Naive B cell (primary cell): ENCODE measurements around the gene LEFTY2. TPM values are rescaled to one million over a fixed set of nuclear protein-coding genes. Genes with fewer than 3 reads are reported as not detected.
A peak's percentile ranks its signal among the peaks of the same experiment; 100 is the strongest.
"Not testable (repeated sequence)": the region's sequence is repeated elsewhere in the genome, so short reads cannot be mapped to it uniquely, and the experiment has no call there.

Source experiments
- ATAC-seq, 2 donors: fragments of 150-1000 bp; cut with Tn5 transposase; 2 replicates each; pipeline ENCODE4 v1.10.0; 2021; ENCODE audit warnings: low read depth in 2 of 2, mild to moderate bottlenecking in 2 of 2, moderate library complexity in 2 of 2
- DNase-seq: peaks from one replicate; pipeline ENCODE4 v3.0.0; 2022
- H3K27ac Mint-ChIP-seq, 6 donors: one replicate each; pipeline ENCODE4 v1.8.0; 2020 to 2022; ENCODE audit warnings: mild to moderate bottlenecking in 6 of 6, mixed read lengths in 6 of 6, moderate library complexity in 5 of 6, inconsistent platforms in 2 of 6
- H3K27me3 Mint-ChIP-seq, 3 donors: one replicate each; pipeline ENCODE4 v1.8.0; 2021 to 2022; ENCODE audit warnings: mixed read lengths in 3 of 3, mild to moderate bottlenecking in 1 of 3
- H3K36me3 Mint-ChIP-seq, 2 donors: one replicate each; pipeline ENCODE4 v1.8.0; 2020 to 2022; ENCODE audit warnings: mixed read lengths in 2 of 2, inconsistent platforms in 1 of 2, mild to moderate bottlenecking in 1 of 2
- H3K4me1 Mint-ChIP-seq, 3 donors: one replicate each; pipeline ENCODE4 v1.8.0; 2020 to 2022; ENCODE audit warnings: mixed read lengths in 3 of 3, inconsistent platforms in 1 of 3, mild to moderate bottlenecking in 1 of 3, moderate library complexity in 1 of 3
- H3K4me3 Mint-ChIP-seq, 8 donors: one replicate each; pipeline ENCODE4 v1.8.0; 2020 to 2022; ENCODE audit warnings: mild to moderate bottlenecking in 8 of 8, mixed read lengths in 8 of 8, moderate library complexity in 8 of 8, inconsistent platforms in 2 of 8
- H3K9me3 Mint-ChIP-seq, 7 donors: one replicate each; pipeline ENCODE4 v1.8.0; 2020 to 2022; ENCODE audit warnings: mixed read lengths in 7 of 7, mild to moderate bottlenecking in 5 of 7, inconsistent platforms in 2 of 7, moderate library complexity in 1 of 7
- polyA plus RNA-seq, 6 donors: library from polyadenylated mRNA; unstranded; fragments of 300-500 nt; fragmentation: Illumina TruSeq; gene quantifications; one replicate each; pipeline ENCODE4 v1.2.3, GENCODE V29; 2021; ENCODE audit warnings: low read depth in 6 of 6

The LEFTY2 gene
- polyA plus RNA-seq, 6 donors from 2014 or later = not detected

DNA sequence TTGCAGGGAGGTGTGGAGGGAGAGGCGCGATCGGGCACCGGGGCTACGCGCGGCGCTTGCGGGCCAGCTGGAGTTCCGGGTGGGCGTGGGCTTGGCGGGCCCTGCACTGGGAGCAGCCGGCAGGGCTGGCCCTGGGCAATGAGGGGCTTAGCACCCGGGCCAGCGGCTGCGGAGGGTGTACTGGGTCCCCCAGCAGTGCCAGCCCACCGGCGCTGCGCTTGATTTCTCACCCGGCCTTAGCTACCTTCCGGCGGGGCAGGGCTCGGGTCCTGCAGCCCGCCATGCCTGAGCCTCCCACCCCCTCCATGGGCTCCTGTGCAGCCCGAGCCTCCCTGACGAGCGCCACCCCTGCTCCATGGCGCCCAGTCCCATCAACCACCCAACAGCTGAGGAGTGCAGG lies 28.7 kb upstream of the LEFTY2 start:
- H3K9me3 Mint-ChIP-seq, H3K36me3 Mint-ChIP-seq, H3K4me3 Mint-ChIP-seq, DNase-seq, H3K27me3 Mint-ChIP-seq, ATAC-seq, H3K4me1 Mint-ChIP-seq, H3K27ac Mint-ChIP-seq: not testable (repeated sequence)

DNA sequence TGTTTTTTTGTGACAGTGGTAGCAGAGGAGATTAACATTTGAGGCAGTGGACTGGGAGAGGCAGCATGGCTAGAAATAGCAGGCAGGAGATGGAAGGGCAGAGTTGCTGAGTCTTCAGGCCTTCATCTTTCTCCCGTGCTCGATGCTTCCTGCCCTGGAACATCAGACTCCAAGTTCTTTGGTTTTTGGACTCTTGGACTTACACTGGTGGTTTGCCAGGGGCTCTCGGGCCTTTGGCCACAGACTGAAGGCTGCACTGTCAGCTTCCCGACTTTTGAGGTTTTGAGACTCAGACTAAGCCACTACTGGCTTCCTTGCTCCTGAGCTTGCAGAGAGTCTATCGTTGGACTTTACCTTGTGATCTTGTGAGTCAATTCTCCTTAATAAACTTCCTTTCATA lies 24.2 kb upstream of the LEFTY2 start:
- Mint-ChIP-seq H3K4me1 (peaks cover 0 to 9% (median 4%) of the 10 kb centered on the region in 3 donors), H3K9me3 (no peaks in the 10 kb centered on the region), H3K36me3 (no peaks in the 10 kb centered on the region), H3K27ac (peak overlapping the region in 1 of 6 donors; percentile 32), H3K27me3 (peaks cover 8 to 11% (median 10%) of the 10 kb centered on the region in 3 donors), H3K4me3 (no peak overlapping the region)
- DNase-seq (no peak), ATAC-seq (no peak)

DNA sequence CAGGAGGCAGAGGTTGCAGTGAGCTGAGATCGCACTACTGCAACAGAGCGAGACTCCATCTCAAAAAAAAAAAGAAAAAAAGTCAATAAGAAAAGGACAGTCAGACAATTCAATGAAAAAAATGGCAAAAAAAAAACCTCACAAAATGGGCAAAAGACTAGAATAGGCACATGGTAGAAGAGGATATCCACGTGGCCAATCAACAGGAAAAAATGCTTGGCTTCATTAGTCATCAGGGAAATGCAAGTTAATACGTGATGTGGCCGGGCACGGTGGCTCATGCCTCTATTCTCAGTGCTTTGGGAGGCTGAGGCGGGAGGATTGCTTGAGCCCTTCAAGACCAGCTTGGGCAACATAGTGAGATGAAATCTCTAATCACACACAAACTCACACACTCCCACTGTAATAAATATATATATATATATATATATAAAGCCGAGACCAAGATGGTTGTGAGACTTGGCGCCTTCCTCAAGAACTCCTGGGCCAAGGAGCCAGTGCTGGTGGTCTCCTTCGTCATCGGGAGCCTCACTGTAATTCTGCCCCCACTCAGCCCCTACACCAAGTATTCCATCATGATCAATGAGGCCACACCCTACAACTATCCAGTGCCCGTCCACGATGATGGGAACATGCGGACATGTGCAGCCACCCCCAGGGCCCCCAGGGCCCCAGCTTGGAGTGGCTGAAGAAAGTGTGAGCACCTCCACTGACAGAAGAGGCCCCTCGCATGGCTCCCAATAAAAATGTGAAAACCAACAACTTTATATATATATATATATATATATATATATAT lies 22.9 kb upstream of the LEFTY2 start:
- Mint-ChIP-seq H3K4me3 (no peak overlapping the region), H3K4me1 (peaks cover 0 to 9% (median 4%) of the 10 kb centered on the region in 3 donors), H3K9me3 (no peaks in the 10 kb centered on the region), H3K27ac (peak overlapping the region in 1 of 6 donors; percentile 66), H3K27me3 (peaks cover 8 to 11% (median 9%) of the 10 kb centered on the region in 3 donors), H3K36me3 (no peaks in the 10 kb centered on the region)
- no peak for DNase-seq
- no peak for ATAC-seq

DNA sequence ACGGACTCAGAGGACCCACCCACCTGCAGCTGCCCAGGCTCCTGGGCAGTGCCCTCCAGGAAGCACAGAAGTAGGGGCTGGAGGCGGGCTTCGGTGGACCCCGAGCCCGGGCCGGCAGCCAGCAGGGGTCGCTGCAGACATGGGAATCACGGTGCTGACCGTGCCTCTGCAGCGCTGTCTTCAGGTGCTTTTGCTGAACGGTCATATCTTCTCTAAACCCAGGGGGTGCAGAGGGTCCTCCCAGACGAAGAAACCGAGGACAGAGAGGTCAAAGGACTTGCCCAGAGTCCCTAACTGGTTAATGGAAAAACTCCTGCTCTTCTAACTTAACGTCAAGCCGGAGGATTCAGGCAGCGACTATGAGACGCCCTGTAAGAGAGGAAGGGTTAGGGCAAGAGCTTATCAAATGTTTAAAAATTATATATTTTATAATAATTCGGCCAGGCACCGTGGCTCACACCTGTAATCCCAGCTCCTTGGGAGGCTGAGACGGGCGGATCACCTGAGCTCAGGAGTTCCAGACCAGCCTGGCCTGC lies 21.5 kb upstream of the LEFTY2 start:
- peaks cover 7 to 11% (median 8%) of the 10 kb centered on the region in 3 donors for H3K27me3 Mint-ChIP-seq
- H3K4me1 Mint-ChIP-seq = peaks cover 0 to 9% (median 4%) of the 10 kb centered on the region in 3 donors
- no peaks in the 10 kb centered on the region for H3K9me3 Mint-ChIP-seq
- no peak overlapping the region for H3K4me3 Mint-ChIP-seq
- H3K36me3 Mint-ChIP-seq = no peaks in the 10 kb centered on the region
- peak overlapping the region in 2 of 6 donors; percentile 83 to 88 for H3K27ac Mint-ChIP-seq
- DNase-seq = peak; percentile 51
- ATAC-seq = peak; percentile 86 to 88

DNA sequence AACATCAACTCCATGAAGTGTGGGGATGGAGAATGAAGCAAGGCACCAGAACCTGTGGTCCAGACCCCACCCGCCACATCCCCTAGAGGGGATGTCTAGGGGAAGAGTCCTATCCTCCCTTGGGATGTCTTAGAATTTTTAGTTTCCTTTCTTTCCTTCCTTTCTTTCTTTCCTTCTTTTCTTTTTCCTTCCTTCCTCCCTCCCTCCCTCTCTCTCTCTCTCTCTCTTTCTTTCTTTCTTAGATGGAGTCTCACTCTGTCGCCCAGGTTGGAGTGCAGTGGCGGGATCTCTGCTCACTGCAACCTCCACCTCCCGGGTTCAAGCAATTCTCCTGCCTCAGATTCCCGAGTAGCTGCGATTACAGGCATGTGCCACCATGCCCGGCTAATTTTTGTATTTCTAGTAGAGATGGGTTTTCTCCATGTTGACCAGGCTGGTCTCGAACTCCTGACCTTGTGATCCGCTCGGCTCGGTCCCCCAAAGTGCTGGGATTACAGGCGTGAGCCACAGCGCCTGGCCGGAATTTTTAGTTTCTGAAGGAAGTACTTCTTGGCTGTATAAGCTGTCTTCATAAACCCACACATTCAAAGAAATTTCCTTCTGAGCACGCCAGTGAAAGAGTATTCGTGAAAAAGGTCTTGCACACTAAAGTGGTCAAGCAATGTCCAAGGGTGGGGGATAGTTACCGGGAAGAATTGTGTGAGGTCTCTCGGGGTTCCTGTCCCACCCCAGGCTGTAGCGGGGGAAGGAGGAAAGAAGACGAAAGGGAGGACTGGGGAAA lies 20.8 kb upstream of the LEFTY2 start:
- Mint-ChIP-seq H3K36me3 (no peaks in the 10 kb centered on the region), H3K4me3 (no peak overlapping the region), H3K4me1 (peaks cover 0 to 9% (median 4%) of the 10 kb centered on the region in 3 donors), H3K27ac (peak overlapping the region in 3 of 6 donors; percentile 21 to 88 (median 26)), H3K9me3 (no peaks in the 10 kb centered on the region), H3K27me3 (peaks cover 7 to 11% (median 8%) of the 10 kb centered on the region in 3 donors)
- DNase-seq (no peak), ATAC-seq (no peak)

DNA sequence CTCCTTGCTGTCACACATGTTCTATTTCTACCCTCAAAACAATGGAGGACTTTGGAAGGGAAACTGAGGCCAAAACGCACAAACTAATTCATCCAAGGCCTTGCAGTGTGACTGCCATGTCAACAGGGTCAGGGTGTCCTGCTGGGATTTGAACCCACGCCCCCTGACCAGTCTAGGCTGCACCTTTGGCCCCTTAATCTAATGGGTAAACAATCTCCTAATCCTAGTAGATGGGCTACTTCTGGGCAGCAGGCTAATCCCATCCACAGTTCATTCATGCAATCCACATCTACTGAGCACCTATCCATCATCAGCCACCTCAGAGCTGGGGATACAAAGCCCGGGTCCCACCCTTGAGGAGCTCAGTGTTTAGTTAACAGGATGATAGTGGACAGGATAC lies 17.0 kb upstream of the LEFTY2 start:
- ATAC-seq = no peak
- no peak for DNase-seq
- no peaks in the 10 kb centered on the region for H3K36me3 Mint-ChIP-seq
- H3K4me3 Mint-ChIP-seq = peak overlapping the region in 1 of 8 donors; percentile 22
- H3K27ac Mint-ChIP-seq = no peak overlapping the region
- no peaks in the 10 kb centered on the region for H3K9me3 Mint-ChIP-seq
- H3K4me1 Mint-ChIP-seq = peaks cover 0 to 9% (median 4%) of the 10 kb centered on the region in 3 donors
- H3K27me3 Mint-ChIP-seq = peaks cover 7 to 29% (median 18%) of the 10 kb centered on the region in 3 donors

DNA sequence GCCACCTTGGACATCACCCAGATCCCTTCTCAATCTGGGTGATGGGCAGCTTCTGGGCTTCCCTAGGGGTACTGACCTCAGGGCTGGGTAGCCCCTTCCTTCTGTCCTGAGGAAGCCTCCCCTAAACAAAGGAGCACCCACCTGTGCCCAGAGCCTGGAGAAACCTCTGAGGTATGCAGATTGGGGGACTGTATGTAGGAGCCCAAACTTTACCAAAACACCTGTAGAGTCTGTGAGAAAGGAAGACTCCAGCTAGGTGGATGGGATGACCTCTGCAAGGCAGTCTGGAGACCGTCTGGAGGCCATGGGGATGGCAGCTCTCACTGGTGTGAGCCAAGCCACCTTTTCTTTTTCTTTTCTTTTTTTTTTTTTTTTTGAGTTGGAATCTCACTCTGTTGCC lies 13.7 kb upstream of the LEFTY2 start:
- Mint-ChIP-seq H3K9me3 (no peaks in the 10 kb centered on the region), H3K27me3 (peaks cover 12 to 49% (median 31%) of the 10 kb centered on the region in 3 donors), H3K4me3 (no peak overlapping the region), H3K27ac (no peak overlapping the region), H3K36me3 (no peaks in the 10 kb centered on the region), H3K4me1 (peaks cover 0 to 3% (median 0%) of the 10 kb centered on the region in 3 donors)
- no peak for ATAC-seq
- no peak for DNase-seq

DNA sequence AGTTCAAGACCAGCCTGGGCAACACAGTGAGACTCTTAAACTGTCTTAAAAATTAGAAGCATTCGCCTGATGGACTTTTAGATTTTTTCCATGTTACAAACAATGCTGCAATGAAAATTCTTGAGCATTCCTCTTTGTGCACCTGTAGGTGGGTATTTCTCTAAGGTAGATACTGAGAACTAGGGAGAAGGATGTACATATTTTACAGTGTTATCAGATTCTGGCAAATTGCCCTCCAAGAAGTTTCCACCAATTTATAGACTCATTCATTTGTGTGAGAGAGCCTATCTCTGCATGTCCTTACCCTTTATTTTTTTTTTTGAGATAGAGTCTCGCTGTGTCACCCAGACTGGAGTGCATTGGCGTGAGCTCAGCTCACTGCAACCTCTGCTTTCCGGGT lies 12.3 kb upstream of the LEFTY2 start:
- H3K36me3 Mint-ChIP-seq = no peaks in the 10 kb centered on the region
- H3K27ac Mint-ChIP-seq = no peak overlapping the region
- no peak overlapping the region for H3K4me3 Mint-ChIP-seq
- ATAC-seq (no peak), DNase-seq (no peak)
- H3K4me1 Mint-ChIP-seq = peaks cover 0 to 3% (median 0%) of the 10 kb centered on the region in 3 donors
- H3K9me3 Mint-ChIP-seq = no peaks in the 10 kb centered on the region
- peaks cover 21 to 49% (median 31%) of the 10 kb centered on the region in 3 donors for H3K27me3 Mint-ChIP-seq

DNA sequence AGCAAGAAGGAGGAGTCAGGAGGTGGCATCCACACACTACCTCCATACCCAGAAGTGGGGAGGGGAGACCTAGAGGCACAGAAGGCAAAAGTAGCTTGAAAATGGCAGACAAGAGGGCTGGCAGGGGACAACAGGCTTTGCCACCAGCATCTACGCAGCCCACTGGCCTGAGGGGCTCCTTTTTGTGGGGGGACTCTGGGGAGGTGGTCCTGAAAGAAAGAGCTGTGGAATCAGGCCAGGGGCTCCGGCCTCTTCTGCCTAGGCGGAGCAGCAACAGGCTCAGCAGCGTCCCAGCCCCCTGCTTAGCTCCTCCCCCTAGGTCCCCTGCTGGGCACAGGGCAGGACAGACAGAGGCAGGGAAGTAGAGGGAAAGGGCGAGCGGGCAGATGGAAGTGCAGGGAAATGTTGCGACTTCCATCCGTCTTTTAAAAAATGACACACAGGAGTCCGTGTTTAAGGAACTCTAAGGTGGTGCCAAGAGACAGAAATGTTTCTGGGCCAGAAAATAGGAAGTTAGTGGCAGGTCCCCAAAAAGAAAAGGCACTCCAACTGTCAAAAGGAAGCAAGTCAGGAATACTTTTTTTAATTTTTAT lies 10.0 kb upstream of the LEFTY2 start:
- Mint-ChIP-seq H3K4me3 (no peak overlapping the region), H3K9me3 (no peaks in the 10 kb centered on the region), H3K4me1 (peaks cover 0 to 3% (median 0%) of the 10 kb centered on the region in 3 donors), H3K27ac (peak overlapping the region in 1 of 6 donors; percentile 93), H3K36me3 (no peaks in the 10 kb centered on the region), H3K27me3 (peaks cover 21 to 57% (median 40%) of the 10 kb centered on the region in 3 donors)
- DNase-seq (no peak), ATAC-seq (no peak)

DNA sequence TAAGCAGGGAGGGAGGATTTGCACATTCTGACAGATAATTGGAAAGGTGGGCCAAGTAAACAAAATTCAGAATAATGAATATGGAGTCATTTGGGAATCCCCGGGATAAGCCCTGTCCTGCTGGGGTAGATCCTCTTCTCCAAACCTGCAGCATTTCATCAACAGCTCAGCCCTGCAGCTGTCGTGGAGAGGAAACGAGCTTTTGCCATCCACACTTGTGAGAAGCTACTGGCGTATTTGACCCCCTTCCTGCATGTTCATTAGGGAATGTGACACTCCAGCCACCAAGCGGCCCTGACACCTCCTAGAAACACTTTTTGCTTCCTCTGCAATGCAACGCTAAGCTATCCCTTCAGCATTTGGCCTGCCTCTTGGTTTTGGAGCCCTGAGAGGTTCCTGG lies 8.0 kb upstream of the LEFTY2 start:
- ATAC-seq (no peak), DNase-seq (no peak)
- H3K27me3 Mint-ChIP-seq = peaks cover 25 to 47% (median 39%) of the 10 kb centered on the region in 3 donors
- H3K4me3 Mint-ChIP-seq = no peak overlapping the region
- H3K4me1 Mint-ChIP-seq = peaks cover 8 to 14% (median 8%) of the 10 kb centered on the region in 3 donors
- H3K9me3 Mint-ChIP-seq = no peaks in the 10 kb centered on the region
- H3K27ac Mint-ChIP-seq = no peak overlapping the region
- H3K36me3 Mint-ChIP-seq = no peaks in the 10 kb centered on the region

DNA sequence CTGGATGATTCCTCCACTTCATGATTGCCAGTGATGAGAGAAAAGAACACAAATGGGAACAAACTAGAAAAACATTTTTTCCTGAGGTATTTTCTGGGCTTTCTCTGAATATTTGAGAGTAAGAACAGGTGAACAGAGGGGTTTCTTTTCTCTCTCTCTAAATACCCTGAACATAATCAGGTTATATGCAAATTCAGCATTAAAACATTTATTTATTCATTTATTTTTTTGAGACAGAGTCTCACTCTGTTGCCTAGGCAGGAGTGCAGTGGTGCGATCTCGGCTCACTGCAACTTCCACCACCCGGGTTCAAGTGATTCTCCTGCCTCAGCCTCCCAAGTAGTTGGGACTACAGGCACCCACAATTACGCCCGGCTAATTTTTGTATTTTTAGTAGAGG lies 5.8 kb upstream of the LEFTY2 start:
- H3K27ac Mint-ChIP-seq = no peak overlapping the region
- no peaks in the 10 kb centered on the region for H3K36me3 Mint-ChIP-seq
- H3K27me3 Mint-ChIP-seq = peaks cover 25 to 30% (median 29%) of the 10 kb centered on the region in 3 donors
- DNase-seq (no peak), ATAC-seq (no peak)
- H3K9me3 Mint-ChIP-seq = no peaks in the 10 kb centered on the region
- H3K4me1 Mint-ChIP-seq = peaks cover 8 to 14% (median 8%) of the 10 kb centered on the region in 3 donors
- no peak overlapping the region for H3K4me3 Mint-ChIP-seq

DNA sequence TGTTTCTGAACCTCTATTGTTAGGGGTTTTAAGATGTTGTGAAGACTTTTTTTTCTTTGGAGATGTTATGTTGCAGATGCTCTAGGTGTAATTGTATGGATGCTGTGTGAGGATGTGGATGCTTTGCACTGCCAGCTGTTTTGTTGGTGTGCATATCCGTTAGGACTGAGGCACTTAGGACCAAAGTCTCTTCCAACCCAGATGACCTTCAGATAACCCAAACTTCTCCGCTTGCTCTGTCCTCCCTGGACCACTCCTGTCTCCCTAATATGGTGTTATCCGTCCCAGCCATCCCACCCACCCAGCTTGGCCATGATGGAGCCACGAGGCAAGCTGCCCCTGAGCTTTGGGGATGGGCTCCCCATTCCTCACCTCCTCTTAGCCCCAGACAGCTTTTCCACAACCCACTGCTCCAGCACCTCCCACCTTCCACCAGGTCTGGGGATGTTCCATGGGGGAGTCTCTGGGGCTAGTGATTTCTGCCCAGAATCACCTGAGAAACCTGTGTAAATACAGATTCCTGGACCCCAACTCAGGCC lies 5.1 kb upstream of the LEFTY2 start:
- Mint-ChIP-seq H3K36me3 (no peaks in the 10 kb centered on the region), H3K4me3 (no peak overlapping the region), H3K27me3 (peaks cover 23 to 25% (median 23%) of the 10 kb centered on the region in 3 donors), H3K9me3 (no peaks in the 10 kb centered on the region), H3K4me1 (peaks cover 5 to 14% (median 8%) of the 10 kb centered on the region in 3 donors), H3K27ac (peak overlapping the region in 1 of 6 donors; percentile 70)
- DNase-seq (no peak), ATAC-seq (no peak)

DNA sequence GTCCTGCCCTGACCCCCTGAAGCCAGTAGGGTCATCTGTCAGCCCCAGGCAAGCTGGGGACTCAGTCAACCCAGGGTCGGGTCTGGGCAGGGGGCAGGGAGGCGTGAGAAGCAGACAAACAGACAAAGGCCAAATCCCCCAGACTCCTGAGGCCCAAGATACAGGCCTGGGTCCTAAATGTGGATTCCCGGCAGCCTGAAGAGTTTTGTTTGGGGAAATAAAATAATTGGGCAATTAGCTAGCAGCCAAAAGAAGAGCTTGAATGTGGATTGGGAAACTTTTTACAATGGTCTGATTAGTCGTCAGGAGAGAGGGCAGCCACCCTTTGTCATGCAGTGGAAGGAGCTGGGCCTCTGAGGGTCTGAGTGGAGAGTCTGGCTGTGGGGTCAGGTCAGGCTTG lies 4.5 kb upstream of the LEFTY2 start:
- peaks cover 5 to 14% (median 8%) of the 10 kb centered on the region in 3 donors for H3K4me1 Mint-ChIP-seq
- H3K36me3 Mint-ChIP-seq = no peaks in the 10 kb centered on the region
- no peak for DNase-seq
- no peak overlapping the region for H3K27ac Mint-ChIP-seq
- no peaks in the 10 kb centered on the region for H3K9me3 Mint-ChIP-seq
- no peak for ATAC-seq
- H3K27me3 Mint-ChIP-seq = peaks cover 17 to 20% (median 17%) of the 10 kb centered on the region in 3 donors
- no peak overlapping the region for H3K4me3 Mint-ChIP-seq
